HG03103 (cell line): ENCODE measurements around the gene SLC17A1.

ENCODE experiments used
- ATAC-seq: cut with Tn5 transposase; IDR thresholded peaks from one replicate; pipeline ENCODE4 v1.9.1; 2021; ENCODE audit warnings: low read depth; ENCODE audit not compliant: unreplicated experiment

SLC17A1 gene

GRCh38 chr6:25831532-25832306 is at the start of gene SLC17A1:
SLC17A1 (minus strand) TSS chr6:25832052; CDS start chr6:25830557, 1,495 bp downstream.
- ATAC-seq = no peak

- ATAC-seq = no peak
These were observed 48.7 kb upstream of the SLC17A1 start for GRCh38 chr6:25880601-25881000.

- no peak for ATAC-seq
These were observed 47.0 kb upstream of the SLC17A1 start for GRCh38 chr6:25878721-25879322.

- no peak for ATAC-seq
These were observed 44.2 kb upstream of the SLC17A1 start for GRCh38 chr6:25875926-25876602.

GRCh38 chr6:25875563-25875905 is 43.7 kb upstream of the SLC17A1 start:
- no peak for ATAC-seq

GRCh38 chr6:25874822-25875562 is 43.1 kb upstream of the SLC17A1 start:
- ATAC-seq = no peak

- ATAC-seq = no peak
These were observed 42.3 kb upstream of the SLC17A1 start, which contains the start of gene SLC17A3 for GRCh38 chr6:25874118-25874517. SLC17A3 (minus strand) TSS chr6:25874243; CDS start chr6:25868387, 5,856 bp downstream.

GRCh38 chr6:25872814-25873213 is 41.0 kb upstream of the SLC17A1 start:
- ATAC-seq = no peak

- no peak for ATAC-seq
These were observed 38.0 kb upstream of the SLC17A1 start for GRCh38 chr6:25869840-25870239.

- ATAC-seq = no peak
These were observed 36.8 kb upstream of the SLC17A1 start for GRCh38 chr6:25868436-25869183.

- no peak for ATAC-seq
These were observed 34.2 kb upstream of the SLC17A1 start for GRCh38 chr6:25866011-25866410.

GRCh38 chr6:25863360-25863759 is 31.5 kb upstream of the SLC17A1 start:
- ATAC-seq = no peak

GRCh38 chr6:25862199-25862598 is 30.3 kb upstream of the SLC17A1 start:
- ATAC-seq = no peak

GRCh38 chr6:25852756-25853155 is 20.9 kb upstream of the SLC17A1 start:
- no peak for ATAC-seq

GRCh38 chr6:25851961-25852360 is 20.1 kb upstream of the SLC17A1 start:
- no peak for ATAC-seq

GRCh38 chr6:25844518-25844917 is 12.7 kb upstream of the SLC17A1 start:
- ATAC-seq = no peak

- no peak for ATAC-seq
These were observed 10.7 kb upstream of the SLC17A1 start for GRCh38 chr6:25842526-25842925.

GRCh38 chr6:25835442-25836283 is 3.8 kb upstream of the SLC17A1 start:
- no peak for ATAC-seq

GRCh38 chr6:25834950-25835349 is 3.1 kb upstream of the SLC17A1 start:
- ATAC-seq = no peak
